ENCODE measurements around the gene SLC2A6.

The SLC2A6 gene, protein sequence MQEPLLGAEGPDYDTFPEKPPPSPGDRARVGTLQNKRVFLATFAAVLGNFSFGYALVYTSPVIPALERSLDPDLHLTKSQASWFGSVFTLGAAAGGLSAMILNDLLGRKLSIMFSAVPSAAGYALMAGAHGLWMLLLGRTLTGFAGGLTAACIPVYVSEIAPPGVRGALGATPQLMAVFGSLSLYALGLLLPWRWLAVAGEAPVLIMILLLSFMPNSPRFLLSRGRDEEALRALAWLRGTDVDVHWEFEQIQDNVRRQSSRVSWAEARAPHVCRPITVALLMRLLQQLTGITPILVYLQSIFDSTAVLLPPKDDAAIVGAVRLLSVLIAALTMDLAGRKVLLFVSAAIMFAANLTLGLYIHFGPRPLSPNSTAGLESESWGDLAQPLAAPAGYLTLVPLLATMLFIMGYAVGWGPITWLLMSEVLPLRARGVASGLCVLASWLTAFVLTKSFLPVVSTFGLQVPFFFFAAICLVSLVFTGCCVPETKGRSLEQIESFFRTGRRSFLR

DNA sequence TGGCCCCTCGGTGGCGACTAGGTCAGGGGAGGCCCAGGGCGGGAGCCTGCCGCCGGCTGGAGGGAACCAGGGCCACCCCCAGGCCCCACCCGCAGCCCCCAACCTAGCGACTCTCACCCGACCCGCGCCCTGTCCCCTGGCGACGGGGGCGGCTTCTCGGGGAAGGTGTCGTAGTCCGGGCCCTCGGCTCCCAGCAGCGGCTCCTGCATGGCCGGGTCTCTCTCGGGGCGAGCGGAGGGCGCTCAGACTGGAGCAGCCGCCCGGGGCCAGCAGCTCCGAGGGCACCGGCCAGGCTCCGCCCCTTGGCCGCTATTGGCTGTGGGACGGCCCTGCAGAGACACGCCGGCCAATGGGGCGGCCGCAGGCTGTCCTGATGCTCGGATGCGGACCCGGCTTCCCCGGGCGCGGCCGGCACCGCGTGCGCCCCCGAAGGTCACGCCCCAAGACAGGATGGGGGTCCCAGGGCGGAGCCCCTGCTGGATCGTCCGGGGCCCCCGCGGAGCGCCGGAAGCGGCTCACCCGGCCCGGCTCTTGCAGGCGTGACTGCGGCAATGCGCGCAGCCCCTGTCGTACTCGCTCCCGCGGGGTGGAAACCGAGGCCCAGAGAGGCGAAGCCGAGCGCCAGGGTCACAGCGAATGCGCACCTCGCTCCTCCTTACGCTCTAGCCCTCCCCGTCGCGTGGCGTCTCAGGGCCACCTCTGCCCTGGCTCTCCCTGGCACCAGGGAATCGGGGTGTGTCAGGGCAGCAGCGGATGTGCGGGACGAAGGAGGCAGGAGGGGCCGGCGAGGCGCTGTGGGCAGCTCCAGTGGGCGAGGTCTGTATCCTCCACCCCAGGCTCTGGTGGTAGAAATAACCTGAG is at the start of gene SLC2A6:
Gene SLC2A6, minus strand, starts transcription at position 249 of the 861 bp plus-strand sequence. Its CDS starts 40 bp downstream, at position 209.
- peak; percentile 85 to 97 for DNase-seq (ENCODE audit: low read depth in 1 of 2, low spot score in 1 of 2)
- no peak for TF ChIP-seq JUND (IDR thresholded peaks at IDR 0.05; ENCODE audit: low read depth)
- in situ Hi-C loops (cut with HindIII; ENCODE audit: low pct_unique_long_range_greater_than_20kb, low sequenced_read_pairs), result no loop called here

DNA sequence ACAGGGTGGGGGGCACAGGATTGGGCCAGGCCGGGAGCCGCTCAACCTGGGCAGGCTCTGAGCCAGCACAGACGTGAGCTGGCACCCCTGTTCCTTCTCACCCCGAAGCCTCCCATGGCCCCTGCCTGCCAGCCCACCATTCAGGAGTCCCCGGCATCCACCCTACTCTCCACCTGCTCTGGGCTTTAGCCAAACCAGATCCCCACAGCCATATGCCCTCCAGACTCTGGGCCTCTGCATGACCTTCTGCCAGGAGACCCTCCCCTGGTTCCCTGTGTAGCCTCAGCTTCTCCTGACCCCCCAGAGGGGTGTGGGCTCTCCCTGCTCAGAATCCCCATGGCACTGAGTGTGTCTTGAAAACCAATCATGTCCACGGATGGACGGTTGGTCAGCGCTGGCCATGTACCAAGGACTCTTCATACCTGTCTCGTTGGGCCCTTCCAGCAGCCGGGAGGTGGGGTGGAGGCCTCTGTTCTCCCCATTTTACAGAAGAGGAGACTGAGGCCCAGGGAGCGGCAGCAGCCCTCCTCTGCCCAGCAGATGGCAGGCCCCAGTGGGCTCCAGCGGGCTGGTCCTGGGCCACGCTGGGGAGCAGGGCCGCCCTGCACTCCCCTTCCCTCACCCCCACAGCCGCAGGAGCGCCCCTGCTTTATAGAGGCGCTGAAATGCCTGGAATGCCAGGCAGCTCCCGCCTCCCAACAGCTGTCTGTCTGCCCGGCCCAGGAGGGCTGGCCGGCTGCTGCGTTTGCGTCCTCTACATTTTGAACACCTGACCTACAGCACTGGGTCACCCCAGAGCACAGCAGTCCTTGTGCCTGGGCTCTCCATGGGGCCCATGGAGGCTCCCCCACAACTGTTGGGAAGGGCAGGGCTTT is 49.3 kb upstream of the SLC2A6 start:
- no peak for DNase-seq (ENCODE audit: low read depth in 1 of 2, low spot score in 1 of 2)
- in situ Hi-C loops (cut with HindIII; ENCODE audit: low pct_unique_long_range_greater_than_20kb, low sequenced_read_pairs), result no loop called here
- no peak for TF ChIP-seq JUND (IDR thresholded peaks at IDR 0.05; ENCODE audit: low read depth)

DNA sequence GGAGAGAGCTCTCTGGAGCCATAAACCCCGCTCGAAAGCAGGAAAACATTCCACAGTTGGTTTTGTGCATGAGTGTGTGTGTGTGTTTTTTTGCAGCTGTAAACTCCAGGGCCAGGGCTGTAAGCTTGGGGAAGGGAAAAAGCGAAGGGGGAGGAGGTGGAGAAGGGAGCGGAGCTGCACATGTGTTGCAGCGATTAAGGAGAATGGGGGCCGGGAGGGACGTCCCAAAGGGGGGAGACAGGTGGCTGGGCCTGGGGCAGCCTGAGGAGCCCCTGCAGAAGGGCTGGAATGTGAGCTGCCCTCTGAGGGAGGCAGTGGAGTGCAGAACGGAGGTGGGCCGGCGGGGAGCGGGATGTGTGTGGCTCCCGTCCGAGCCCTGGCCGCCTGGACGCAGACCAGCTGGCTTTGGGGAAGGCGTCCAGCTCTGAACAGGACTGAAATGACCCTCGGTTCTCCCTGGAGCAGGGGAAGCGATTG is 48.6 kb upstream of the SLC2A6 start:
- TF ChIP-seq JUND (IDR thresholded peaks at IDR 0.05; ENCODE audit: low read depth), result no peak
- in situ Hi-C loops (cut with HindIII; ENCODE audit: low pct_unique_long_range_greater_than_20kb, low sequenced_read_pairs), result no loop called here
- DNase-seq (ENCODE audit: low read depth in 1 of 2, low spot score in 1 of 2), result no peak

DNA sequence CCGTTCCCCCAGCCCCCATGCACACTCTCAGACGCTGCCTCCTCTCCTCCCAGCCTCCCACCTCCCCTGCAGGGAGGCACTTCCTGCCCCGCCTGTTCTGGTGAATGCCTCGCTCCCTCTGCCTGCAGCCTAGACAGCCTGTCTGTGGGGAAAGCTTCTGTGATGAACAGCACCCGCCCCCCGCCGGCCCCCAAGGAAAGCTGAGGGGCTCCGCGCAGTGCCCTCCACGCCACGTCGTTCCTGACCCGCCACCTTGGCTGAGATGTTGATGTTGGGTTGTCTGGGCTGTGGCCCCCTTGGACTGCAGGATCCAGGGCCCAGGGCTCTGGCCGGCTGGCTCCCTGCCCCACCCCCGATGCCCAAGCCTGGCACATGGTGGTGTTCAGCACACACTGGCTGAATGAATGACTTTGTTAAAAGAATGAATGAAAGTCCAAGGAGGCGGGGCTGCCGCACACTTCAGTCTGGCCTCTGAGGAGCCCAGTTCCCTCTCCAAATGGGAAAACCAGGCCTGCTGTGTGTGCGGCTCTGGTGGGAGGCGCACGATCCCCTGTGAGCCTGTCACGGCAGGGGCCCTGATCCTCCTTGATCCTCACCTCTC is 47.9 kb upstream of the SLC2A6 start:
- TF ChIP-seq JUND (IDR thresholded peaks at IDR 0.05; ENCODE audit: low read depth), result no peak
- in situ Hi-C loops (cut with HindIII; ENCODE audit: low pct_unique_long_range_greater_than_20kb, low sequenced_read_pairs), result no loop called here
- no peak for DNase-seq (ENCODE audit: low read depth in 1 of 2, low spot score in 1 of 2)

DNA sequence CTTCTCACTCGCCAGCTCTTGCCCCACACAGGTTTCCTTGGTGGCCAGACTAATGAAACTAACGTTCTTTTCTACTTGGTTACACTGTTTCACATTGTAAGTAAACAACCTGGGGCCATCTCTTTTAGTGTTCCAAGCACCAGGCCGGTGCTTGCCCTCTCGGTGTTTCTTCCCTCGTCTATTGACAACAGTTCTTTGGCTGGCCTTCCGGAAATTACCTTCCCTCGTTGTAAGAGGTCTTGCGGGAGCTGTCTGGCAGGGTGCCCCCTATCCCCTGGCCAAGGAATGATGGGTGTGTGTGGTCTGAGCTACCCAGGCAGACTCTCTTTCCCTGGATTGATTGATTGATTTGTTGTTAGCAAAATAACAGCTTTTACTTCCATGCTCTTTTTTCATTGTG is 46.8 kb upstream of the SLC2A6 start:
- peak in 1 of 2 experiments; percentile 47 for DNase-seq (ENCODE audit: low read depth in 1 of 2, low spot score in 1 of 2)
- no peak for TF ChIP-seq JUND (IDR thresholded peaks at IDR 0.05; ENCODE audit: low read depth)
- in situ Hi-C loops (cut with HindIII; ENCODE audit: low pct_unique_long_range_greater_than_20kb, low sequenced_read_pairs), result no loop called here

DNA sequence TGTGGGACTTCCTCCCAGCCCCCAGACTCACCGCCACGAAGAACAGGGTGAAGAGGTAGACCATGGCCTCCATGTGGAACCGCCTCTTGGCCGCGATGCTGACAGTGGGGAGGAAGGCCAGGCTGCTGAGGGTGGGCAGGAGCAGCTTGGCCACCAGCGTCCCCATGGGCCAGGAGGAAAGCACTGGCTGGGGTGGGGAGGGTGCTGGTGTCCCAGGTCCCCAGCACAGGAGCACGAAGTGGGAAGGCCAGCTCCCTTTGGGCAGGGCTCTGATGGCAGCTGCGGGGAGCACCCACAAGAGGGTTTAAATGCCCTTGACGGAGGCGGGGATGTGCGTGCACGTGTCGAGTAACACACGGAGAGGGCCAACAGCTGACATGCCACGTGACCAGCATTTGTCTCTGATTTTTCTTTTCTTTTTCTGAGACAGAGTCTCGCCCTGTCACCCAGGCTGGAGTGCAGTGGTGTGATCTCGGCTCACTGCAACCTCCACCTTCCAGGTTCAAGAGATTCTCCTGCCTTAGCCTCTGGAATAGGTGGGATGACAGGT is 45.9 kb upstream of the SLC2A6 start, which contains the start of gene MYMK:
Gene MYMK, minus strand, starts transcription at position 281 of the 550 bp plus-strand sequence. Its CDS starts 115 bp downstream, at position 166.
- TF ChIP-seq JUND (IDR thresholded peaks at IDR 0.05; ENCODE audit: low read depth), result no peak
- in situ Hi-C loops (cut with HindIII; ENCODE audit: low pct_unique_long_range_greater_than_20kb, low sequenced_read_pairs), result no loop called here
- DNase-seq (ENCODE audit: low read depth in 1 of 2, low spot score in 1 of 2), result no peak

DNA sequence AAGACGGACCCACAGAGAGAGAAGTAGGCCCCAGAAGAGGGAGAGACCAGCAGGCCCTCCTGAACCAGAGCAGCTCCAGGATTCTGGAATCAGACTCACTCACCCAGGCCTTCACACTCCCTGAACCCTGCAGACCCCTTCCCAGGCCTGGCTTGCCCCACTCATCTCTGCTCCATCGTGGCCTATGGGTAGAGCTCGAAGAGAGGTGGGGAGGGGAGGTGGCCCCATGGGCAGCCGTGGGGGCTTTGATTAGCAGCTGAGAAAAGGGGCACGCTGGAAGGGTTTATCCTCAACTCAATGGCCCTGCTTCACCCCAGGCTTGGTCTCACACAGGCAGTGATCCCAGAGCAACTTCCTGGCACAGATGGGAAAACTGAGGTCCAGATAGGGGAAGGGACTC is 45.2 kb upstream of the SLC2A6 start:
- DNase-seq (ENCODE audit: low read depth in 1 of 2, low spot score in 1 of 2), result no peak
- in situ Hi-C loops (cut with HindIII; ENCODE audit: low pct_unique_long_range_greater_than_20kb, low sequenced_read_pairs), result no loop called here
- TF ChIP-seq JUND (IDR thresholded peaks at IDR 0.05; ENCODE audit: low read depth), result no peak

DNA sequence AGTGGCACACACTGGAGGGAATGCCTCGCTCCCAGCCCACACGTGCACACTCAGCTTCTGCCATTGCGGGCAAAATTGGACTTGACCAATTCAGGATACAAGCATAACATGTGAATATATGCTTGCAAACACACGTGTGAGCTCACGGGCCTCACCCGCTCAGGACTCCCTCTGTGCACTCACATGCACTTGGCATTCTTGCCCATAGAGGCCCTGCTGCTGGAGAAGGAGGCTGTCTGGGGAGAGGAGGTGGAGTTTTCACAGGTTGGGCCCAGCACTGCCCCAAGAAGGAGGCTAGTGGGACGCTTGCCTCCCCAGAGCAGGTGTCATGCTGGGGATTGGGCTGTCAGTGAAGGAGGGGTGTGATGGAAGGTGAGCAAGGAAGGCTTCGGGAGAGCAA is 44.2 kb upstream of the SLC2A6 start:
- TF ChIP-seq JUND (IDR thresholded peaks at IDR 0.05; ENCODE audit: low read depth), result no peak
- in situ Hi-C loops (cut with HindIII; ENCODE audit: low pct_unique_long_range_greater_than_20kb, low sequenced_read_pairs), result no loop called here
- DNase-seq (ENCODE audit: low read depth in 1 of 2, low spot score in 1 of 2), result peak in 1 of 2 experiments; percentile 50

DNA sequence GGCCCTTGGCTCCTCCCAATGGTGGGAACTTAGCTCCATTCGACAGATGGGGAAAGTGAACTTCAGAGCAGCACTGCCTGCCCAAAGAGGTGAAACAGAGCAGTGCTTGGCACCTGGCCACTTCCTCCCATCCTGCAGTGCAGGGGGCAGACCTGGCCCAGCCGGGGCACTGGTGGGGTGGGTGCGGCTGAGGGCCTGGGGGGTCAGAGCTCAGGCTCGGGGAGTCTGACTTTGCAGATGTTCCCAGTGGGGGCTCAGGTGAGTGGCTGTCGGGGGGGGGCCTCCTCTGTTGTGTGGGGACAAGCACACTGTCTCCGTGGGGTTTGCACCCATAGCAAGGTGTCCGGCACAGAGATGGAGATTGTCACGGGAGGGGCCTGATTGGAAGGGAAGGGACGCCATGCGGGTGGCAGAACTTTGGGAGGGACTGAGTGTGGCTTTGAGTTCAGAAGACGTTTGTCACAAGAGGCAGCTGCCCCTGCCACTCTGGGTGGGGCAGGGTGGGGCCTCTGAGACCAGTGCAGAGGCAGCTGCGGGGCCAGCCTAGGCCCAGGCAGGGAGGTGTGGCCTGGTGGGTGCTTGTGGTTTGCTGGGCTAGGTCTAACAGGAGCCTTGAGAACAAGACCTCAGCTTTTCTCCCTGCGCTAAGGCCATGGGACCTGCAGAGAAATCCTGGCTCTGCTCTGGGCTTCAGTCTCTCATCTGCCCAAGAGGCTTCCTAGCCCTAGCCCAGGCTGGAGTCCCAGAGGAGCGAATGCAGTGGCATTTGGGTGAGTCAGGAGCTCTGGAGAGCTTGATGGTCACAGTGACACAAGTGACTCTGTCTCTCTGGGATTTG is 43.4 kb upstream of the SLC2A6 start:
- no peak for DNase-seq (ENCODE audit: low read depth in 1 of 2, low spot score in 1 of 2)
- no peak for TF ChIP-seq JUND (IDR thresholded peaks at IDR 0.05; ENCODE audit: low read depth)
- in situ Hi-C loops (cut with HindIII; ENCODE audit: low pct_unique_long_range_greater_than_20kb, low sequenced_read_pairs), result no loop called here
